ENCODE results near the gene ZFP36L1. TPM values are rescaled to one million over a fixed set of nuclear protein-coding genes. Genes with fewer than 3 reads are reported as not detected.
A peak's percentile ranks its signal among the peaks of the same experiment; 100 is the strongest.

ZFP36L1 gene
- total and polyA plus RNA-seq, 10 of the 15 experiments (the other 5 are each of a cell fraction or from before 2014, with no cell fraction given) = 22.0 to 184 (median 66.1) TPM

DNA sequence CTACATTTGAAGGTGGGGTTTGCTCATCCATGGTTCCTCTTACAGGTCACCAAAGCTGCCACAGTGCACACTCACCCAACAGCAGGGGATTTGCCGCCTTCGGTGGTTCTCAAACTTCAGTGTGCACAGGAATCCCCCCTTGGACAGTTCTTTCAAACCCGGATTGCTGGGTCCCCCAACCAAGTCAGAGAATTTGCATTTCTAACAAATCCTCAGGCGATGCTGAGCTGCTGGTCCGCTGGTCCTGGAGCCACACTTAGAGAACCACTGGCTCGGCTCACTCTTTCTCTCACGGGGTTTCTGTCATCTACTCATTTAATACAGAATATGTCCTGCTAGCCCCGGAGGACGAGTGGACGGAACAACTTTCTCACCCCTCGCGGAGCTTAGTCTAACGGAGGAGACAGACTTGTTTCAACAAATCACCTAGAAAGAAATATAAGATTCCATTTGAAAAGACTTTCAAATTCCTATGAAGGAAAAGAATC, 24.1 kb upstream of the ZFP36L1 start (continued):
- no peak for TF ChIP-seq ASH2L (IDR thresholded peaks at IDR 0.05; ENCODE audit: borderline replicate concordance, low read depth)
- TF ChIP-seq, protein P1, sequence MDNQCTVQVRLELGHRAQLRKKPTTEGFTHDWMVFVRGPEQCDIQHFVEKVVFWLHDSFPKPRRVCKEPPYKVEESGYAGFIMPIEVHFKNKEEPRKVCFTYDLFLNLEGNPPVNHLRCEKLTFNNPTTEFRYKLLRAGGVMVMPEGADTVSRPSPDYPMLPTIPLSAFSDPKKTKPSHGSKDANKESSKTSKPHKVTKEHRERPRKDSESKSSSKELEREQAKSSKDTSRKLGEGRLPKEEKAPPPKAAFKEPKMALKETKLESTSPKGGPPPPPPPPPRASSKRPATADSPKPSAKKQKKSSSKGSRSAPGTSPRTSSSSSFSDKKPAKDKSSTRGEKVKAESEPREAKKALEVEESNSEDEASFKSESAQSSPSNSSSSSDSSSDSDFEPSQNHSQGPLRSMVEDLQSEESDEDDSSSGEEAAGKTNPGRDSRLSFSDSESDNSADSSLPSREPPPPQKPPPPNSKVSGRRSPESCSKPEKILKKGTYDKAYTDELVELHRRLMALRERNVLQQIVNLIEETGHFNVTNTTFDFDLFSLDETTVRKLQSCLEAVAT (IDR thresholded peaks at IDR 0.05) = 0 out of 2 replicates have a peak, but pooled peaks have one; percentile 13
- TF ChIP-seq NBN (IDR thresholded peaks at IDR 0.05) = 0 out of 2 replicates have a peak, but pooled peaks have one; percentile 10
- TF ChIP-seq ATF7 (IDR thresholded peaks at IDR 0.05; ENCODE audit: low read depth) = 0 out of 2 replicates have a peak, but pooled peaks have one; percentile 34
- peak; percentile 5; the same call in 1 of the 2 replicates for TF ChIP-seq CHD2 (IDR thresholded peaks at IDR 0.05; ENCODE audit: borderline replicate concordance, low read depth, low read length)
- peak; percentile 4; the same call in 1 of the 2 replicates for TF ChIP-seq MXI1 (IDR thresholded peaks at IDR 0.05; ENCODE audit: low read depth, low read length)
- 0 out of 2 replicates have a peak, but pooled peaks have one; percentile 37 for TF ChIP-seq NR2F1 (conservative IDR thresholded peaks at IDR 0.05)
- TF ChIP-seq RBBP5 (conservative IDR thresholded peaks at IDR 0.05) = no peak
- TF ChIP-seq POLR2AphosphoS5 (IDR thresholded peaks at IDR 0.05; ENCODE audit: low read length) = 0 out of 2 replicates have a peak, but pooled peaks have one; percentile 3
- TF ChIP-seq ESRRA (IDR thresholded peaks at IDR 0.05; ENCODE audit: low read length) = peak; percentile 71; the same call in 1 of the 2 replicates

Measured in GM12878 (cell line).